ENCODE results near the gene FAM177B. TPM values are rescaled to one million over a fixed set of nuclear protein-coding genes. Genes with fewer than 3 reads are reported as not detected.

The FAM177B gene
- polyA plus RNA-seq (2011; rRNA removed) (not detected in 2 replicates), polyA minus RNA-seq (2011; rRNA and poly(A)+ RNA removed) (not detected in 2 replicates)

DNA sequence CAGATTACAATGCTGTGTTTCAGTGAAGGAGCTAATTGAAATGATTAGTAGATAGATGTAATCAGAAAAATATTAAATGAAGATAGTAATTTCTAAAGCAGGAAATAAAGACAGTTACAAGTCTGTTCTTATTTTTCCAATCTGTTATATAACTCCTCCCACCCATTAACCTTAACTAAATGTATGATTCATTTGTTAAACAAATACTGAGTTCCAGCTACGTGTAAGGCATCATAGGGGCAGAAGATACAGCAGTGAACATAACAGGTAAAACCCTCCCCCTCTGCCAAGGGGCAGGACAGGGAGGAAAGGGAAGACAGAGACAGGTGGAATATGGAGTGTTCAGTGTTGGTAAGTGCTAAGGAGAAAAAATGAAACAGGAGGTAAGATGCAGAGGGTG, at the start of gene FAM177B:
Gene FAM177B, plus strand, starts transcription at position 231 of the 400 bp plus-strand sequence. CDS start 9,344 bp downstream, outside the sequence.
- CTCF ChIA-PET = interaction anchor here (0.8 to 2.7 kb wide), 7 partner anchors 9 to 353 kb away, joined by 3 to 12 read pairs (median 6); no protein-coding TSS in a partner anchor
- TF ChIP-seq, protein P1, sequence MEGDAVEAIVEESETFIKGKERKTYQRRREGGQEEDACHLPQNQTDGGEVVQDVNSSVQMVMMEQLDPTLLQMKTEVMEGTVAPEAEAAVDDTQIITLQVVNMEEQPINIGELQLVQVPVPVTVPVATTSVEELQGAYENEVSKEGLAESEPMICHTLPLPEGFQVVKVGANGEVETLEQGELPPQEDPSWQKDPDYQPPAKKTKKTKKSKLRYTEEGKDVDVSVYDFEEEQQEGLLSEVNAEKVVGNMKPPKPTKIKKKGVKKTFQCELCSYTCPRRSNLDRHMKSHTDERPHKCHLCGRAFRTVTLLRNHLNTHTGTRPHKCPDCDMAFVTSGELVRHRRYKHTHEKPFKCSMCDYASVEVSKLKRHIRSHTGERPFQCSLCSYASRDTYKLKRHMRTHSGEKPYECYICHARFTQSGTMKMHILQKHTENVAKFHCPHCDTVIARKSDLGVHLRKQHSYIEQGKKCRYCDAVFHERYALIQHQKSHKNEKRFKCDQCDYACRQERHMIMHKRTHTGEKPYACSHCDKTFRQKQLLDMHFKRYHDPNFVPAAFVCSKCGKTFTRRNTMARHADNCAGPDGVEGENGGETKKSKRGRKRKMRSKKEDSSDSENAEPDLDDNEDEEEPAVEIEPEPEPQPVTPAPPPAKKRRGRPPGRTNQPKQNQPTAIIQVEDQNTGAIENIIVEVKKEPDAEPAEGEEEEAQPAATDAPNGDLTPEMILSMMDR (IDR thresholded peaks at IDR 0.05; ENCODE audit: insufficient read depth, low read depth, low read length) = no peak
- no peaks in the 10 kb centered on the region for H3K27me3 ChIP-seq (ENCODE audit: control insufficient read depth, insufficient read depth, low read length)
- no peak within 1 kb of the TSS for H3K4me3 ChIP-seq (ENCODE audit: low read depth, low read length)
- H3K36me3 ChIP-seq (ENCODE audit: control insufficient read depth, insufficient read depth, low read length) = peaks cover 3% of the 10 kb centered on the region; the same call in 1 of the 2 replicates
- DNase-seq (ENCODE audit: low read depth) = no peak
- POLR2A ChIA-PET = no interaction called here

- POLR2A ChIA-PET = no interaction called here
- Histone ChIP-seq H3K36me3 (ENCODE audit: control insufficient read depth, insufficient read depth, low read length) (peaks cover 5% of the 10 kb centered on the region; the same call in 1 of the 2 replicates), H3K4me3 (ENCODE audit: low read depth, low read length) (no peak overlapping the region), H3K27me3 (ENCODE audit: control insufficient read depth, insufficient read depth, low read length) (no peaks in the 10 kb centered on the region)
- TF ChIP-seq, protein P1 (IDR thresholded peaks at IDR 0.05; ENCODE audit: insufficient read depth, low read depth, low read length) = no peak
- no peak for DNase-seq (ENCODE audit: low read depth)
- CTCF ChIA-PET = no interaction called here
Observed at GRCh38 chr1:222691016-222691415, 46.0 kb upstream of the FAM177B start.

DNA sequence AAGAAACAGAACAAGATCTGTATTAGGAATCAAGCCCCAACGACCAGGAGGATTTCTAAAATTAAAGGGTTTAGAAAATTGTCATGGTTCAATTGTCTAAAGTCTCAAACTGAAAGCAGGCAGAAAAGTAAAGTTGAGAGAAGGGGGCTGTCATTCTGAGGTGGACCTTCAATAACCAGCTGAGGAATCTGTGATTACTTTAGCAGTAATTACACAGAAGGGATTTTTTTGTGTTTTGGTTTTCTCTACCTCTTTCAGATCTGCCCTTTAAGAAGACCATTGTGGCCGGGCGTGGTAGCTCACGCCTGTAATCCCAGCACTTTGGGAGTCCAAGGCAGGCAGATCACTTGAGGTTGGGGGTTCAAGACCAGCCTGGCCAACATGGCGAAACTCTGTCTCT, 42.1 kb upstream of the FAM177B start:
- Histone ChIP-seq H3K4me3 (ENCODE audit: low read depth, low read length) (no peak overlapping the region), H3K36me3 (ENCODE audit: control insufficient read depth, insufficient read depth, low read length) (0 out of 2 replicates have a peak, but pooled peaks cover 1% of the 10 kb centered on the region), H3K27me3 (ENCODE audit: control insufficient read depth, insufficient read depth, low read length) (no peaks in the 10 kb centered on the region)
- DNase-seq (ENCODE audit: low read depth) = no peak
- TF ChIP-seq, protein P1 (IDR thresholded peaks at IDR 0.05; ENCODE audit: insufficient read depth, low read depth, low read length) = no peak
- CTCF ChIA-PET = interaction anchor here (1.5 to 1.6 kb wide), 2 partner anchors 8 to 9 kb away, joined by 3 to 7 read pairs; no protein-coding TSS in a partner anchor
- POLR2A ChIA-PET = no interaction called here

- TF ChIP-seq, protein P1 (IDR thresholded peaks at IDR 0.05; ENCODE audit: insufficient read depth, low read depth, low read length) = no peak
- Histone ChIP-seq H3K4me3 (ENCODE audit: low read depth, low read length) (no peak overlapping the region), H3K36me3 (ENCODE audit: control insufficient read depth, insufficient read depth, low read length) (peaks cover 4% of the 10 kb centered on the region; the same call in 1 of the 2 replicates), H3K27me3 (ENCODE audit: control insufficient read depth, insufficient read depth, low read length) (no peaks in the 10 kb centered on the region)
- ChIA-PET POLR2A (no interaction called here), CTCF (no interaction called here)
- no peak for DNase-seq (ENCODE audit: low read depth)
Observed at GRCh38 chr1:222696741-222697140, 40.3 kb upstream of the FAM177B start.

DNA sequence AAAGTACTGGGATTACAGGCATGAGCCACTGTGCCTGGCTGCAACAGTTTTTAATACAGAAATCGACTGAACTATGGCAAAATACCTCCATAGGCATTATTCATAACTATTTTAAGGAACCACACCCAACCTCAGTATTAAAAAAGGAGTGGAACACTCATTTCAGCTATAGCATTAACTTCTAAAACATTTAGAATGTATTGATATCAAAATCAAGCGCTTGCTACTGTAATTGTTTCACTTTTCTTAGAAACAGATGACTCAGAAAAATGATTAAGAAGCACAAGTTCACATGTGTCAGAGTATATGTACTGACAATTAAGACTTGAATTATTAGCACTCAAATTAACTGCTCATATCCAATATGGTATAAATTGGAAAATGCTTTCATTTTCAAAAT, 39.8 kb upstream of the FAM177B start:
- Histone ChIP-seq H3K4me3 (ENCODE audit: low read depth, low read length) (no peak overlapping the region), H3K27me3 (ENCODE audit: control insufficient read depth, insufficient read depth, low read length) (no peaks in the 10 kb centered on the region), H3K36me3 (ENCODE audit: control insufficient read depth, insufficient read depth, low read length) (peaks cover 3% of the 10 kb centered on the region; the same call in 1 of the 2 replicates)
- no peak for DNase-seq (ENCODE audit: low read depth)
- ChIA-PET CTCF (interaction anchor here (0.6 to 1.1 kb wide), 3 partner anchors 16 to 318 kb away, joined by 3 to 4 read pairs (median 3); no protein-coding TSS in a partner anchor), POLR2A (no interaction called here)
- TF ChIP-seq, protein P1 (IDR thresholded peaks at IDR 0.05; ENCODE audit: insufficient read depth, low read depth, low read length) = no peak
